GM12801 (cell line): ENCODE data around the gene LCP2.

Experiments used
- CTCF ChIP-seq: IDR thresholded peaks from one replicate; pipeline ENCODE4 v1.5.1; 2011; ENCODE audit warnings: control low read depth; ENCODE audit not compliant: insufficient read length; ENCODE audit errors: extremely low read depth

The LCP2 gene

GRCh38 chr5:170287532-170287931, 10.0 kb downstream of the LCP2 start:
- TF ChIP-seq CTCF = no peak

- TF ChIP-seq CTCF = no peak
Observed at GRCh38 chr5:170286386-170286925, 11.1 kb downstream of the LCP2 start.

- no peak for TF ChIP-seq CTCF
Observed at GRCh38 chr5:170285181-170285580, 12.4 kb downstream of the LCP2 start.

- TF ChIP-seq CTCF = no peak
Observed at GRCh38 chr5:170284231-170284630, 13.3 kb downstream of the LCP2 start.

- no peak for TF ChIP-seq CTCF
Observed at GRCh38 chr5:170283296-170283695, 14.3 kb downstream of the LCP2 start.

- no peak for TF ChIP-seq CTCF
Observed at GRCh38 chr5:170280011-170280493, 17.5 kb downstream of the LCP2 start.

- TF ChIP-seq CTCF = no peak
Observed at GRCh38 chr5:170279459-170279817, 18.1 kb downstream of the LCP2 start.
